Measurements from ENCODE around the gene SDSL.

DNA sequence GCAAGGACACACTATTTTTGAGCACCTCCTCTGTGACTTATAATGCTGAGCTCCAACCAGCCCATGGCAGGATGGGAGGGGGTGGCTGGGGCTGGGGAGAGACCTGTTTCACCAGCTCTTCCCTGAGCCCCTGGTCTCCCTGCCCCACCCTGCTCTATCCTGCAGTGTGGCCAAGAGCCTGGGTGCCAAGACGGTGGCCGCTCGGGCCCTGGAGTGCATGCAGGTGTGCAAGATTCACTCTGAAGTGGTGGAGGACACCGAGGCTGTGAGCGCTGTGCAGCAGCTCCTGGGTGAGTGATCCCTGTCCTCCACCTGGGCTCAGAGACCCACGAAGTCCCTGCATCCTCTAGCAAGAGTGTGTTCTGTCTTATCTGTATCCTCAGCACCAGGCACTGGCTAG lies 14.4 kb downstream of the SDSL start:
- TF ChIP-seq, protein P1, sequence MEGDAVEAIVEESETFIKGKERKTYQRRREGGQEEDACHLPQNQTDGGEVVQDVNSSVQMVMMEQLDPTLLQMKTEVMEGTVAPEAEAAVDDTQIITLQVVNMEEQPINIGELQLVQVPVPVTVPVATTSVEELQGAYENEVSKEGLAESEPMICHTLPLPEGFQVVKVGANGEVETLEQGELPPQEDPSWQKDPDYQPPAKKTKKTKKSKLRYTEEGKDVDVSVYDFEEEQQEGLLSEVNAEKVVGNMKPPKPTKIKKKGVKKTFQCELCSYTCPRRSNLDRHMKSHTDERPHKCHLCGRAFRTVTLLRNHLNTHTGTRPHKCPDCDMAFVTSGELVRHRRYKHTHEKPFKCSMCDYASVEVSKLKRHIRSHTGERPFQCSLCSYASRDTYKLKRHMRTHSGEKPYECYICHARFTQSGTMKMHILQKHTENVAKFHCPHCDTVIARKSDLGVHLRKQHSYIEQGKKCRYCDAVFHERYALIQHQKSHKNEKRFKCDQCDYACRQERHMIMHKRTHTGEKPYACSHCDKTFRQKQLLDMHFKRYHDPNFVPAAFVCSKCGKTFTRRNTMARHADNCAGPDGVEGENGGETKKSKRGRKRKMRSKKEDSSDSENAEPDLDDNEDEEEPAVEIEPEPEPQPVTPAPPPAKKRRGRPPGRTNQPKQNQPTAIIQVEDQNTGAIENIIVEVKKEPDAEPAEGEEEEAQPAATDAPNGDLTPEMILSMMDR (IDR thresholded peaks at IDR 0.05): no peak
- no peak for TF ChIP-seq POLR2A (IDR thresholded peaks at IDR 0.05)

Data from sigmoid colon (tissue), 3 donors.